Liver (tissue), 3 donors: ENCODE results near the gene LTB4R2.

Experiments used
- FOXA1 ChIP-seq: IDR thresholded peaks from 2 replicates; pipeline ENCODE4 v1.6.1; 2016; ENCODE audit warnings: antibody characterized with exemption
- TF ChIP-seq, protein P1 (sequence below): fragments of 150-350 bp; IDR thresholded peaks from 2 replicates; pipeline ENCODE4 v1.5.1; 2017; ENCODE audit warnings: improper control_type of control experiment, low read depth, low read length; ENCODE audit not compliant: missing input control
- TF ChIP-seq, protein P2 (sequence below): IDR thresholded peaks from 2 replicates; pipeline ENCODE4 v1.6.1; 2016; ENCODE audit warnings: antibody characterized with exemption, mild to moderate bottlenecking
- TF ChIP-seq, protein P3 (sequence below): IDR thresholded peaks from 2 replicates; pipeline ENCODE4 v1.6.1; 2016; ENCODE audit warnings: antibody characterized with exemption
- TF ChIP-seq, protein P4 (sequence below): IDR thresholded peaks from 2 replicates; pipeline ENCODE4 v1.6.1; 2016; ENCODE audit warnings: antibody characterized with exemption
- TF ChIP-seq, protein P5 (sequence below): IDR thresholded peaks from 2 replicates; pipeline ENCODE4 v1.6.1; 2016; ENCODE audit warnings: antibody characterized with exemption
- donor health status: healthy.
- donor health status: healthy.

DNA sequence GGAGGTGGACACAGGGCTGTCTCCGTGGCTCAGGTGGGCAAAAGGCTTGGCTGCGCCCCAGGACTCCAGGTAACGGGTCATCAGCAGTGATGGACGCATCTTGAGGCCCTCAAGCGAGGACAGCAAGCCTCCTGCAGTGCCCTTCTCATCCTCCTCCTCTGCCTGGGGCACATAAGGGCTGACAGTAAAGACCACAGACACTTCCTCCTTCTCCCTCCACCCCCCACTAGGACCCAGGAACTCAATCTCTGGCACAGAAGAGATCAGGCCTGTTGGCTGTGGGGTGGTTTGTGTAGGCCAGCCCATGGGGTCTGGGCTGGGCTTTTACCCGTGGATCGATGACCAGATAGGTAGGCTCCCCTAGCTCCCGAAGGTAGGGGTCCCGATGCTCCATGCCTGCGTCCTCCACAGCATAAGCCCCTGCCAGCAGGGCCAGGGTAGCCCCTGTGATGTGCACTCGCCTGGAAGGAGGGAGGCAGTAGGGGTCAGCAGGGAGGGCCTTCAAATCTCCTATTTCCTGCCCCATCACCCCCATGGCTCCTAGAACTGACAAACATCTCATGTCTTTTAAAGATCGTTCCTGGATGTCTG, 19.2 kb downstream of the LTB4R2 start:
- TF ChIP-seq, protein P1, sequence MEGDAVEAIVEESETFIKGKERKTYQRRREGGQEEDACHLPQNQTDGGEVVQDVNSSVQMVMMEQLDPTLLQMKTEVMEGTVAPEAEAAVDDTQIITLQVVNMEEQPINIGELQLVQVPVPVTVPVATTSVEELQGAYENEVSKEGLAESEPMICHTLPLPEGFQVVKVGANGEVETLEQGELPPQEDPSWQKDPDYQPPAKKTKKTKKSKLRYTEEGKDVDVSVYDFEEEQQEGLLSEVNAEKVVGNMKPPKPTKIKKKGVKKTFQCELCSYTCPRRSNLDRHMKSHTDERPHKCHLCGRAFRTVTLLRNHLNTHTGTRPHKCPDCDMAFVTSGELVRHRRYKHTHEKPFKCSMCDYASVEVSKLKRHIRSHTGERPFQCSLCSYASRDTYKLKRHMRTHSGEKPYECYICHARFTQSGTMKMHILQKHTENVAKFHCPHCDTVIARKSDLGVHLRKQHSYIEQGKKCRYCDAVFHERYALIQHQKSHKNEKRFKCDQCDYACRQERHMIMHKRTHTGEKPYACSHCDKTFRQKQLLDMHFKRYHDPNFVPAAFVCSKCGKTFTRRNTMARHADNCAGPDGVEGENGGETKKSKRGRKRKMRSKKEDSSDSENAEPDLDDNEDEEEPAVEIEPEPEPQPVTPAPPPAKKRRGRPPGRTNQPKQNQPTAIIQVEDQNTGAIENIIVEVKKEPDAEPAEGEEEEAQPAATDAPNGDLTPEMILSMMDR: no peak
- TF ChIP-seq, protein P2, sequence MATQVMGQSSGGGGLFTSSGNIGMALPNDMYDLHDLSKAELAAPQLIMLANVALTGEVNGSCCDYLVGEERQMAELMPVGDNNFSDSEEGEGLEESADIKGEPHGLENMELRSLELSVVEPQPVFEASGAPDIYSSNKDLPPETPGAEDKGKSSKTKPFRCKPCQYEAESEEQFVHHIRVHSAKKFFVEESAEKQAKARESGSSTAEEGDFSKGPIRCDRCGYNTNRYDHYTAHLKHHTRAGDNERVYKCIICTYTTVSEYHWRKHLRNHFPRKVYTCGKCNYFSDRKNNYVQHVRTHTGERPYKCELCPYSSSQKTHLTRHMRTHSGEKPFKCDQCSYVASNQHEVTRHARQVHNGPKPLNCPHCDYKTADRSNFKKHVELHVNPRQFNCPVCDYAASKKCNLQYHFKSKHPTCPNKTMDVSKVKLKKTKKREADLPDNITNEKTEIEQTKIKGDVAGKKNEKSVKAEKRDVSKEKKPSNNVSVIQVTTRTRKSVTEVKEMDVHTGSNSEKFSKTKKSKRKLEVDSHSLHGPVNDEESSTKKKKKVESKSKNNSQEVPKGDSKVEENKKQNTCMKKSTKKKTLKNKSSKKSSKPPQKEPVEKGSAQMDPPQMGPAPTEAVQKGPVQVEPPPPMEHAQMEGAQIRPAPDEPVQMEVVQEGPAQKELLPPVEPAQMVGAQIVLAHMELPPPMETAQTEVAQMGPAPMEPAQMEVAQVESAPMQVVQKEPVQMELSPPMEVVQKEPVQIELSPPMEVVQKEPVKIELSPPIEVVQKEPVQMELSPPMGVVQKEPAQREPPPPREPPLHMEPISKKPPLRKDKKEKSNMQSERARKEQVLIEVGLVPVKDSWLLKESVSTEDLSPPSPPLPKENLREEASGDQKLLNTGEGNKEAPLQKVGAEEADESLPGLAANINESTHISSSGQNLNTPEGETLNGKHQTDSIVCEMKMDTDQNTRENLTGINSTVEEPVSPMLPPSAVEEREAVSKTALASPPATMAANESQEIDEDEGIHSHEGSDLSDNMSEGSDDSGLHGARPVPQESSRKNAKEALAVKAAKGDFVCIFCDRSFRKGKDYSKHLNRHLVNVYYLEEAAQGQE: no peak
- TF ChIP-seq, protein P3, sequence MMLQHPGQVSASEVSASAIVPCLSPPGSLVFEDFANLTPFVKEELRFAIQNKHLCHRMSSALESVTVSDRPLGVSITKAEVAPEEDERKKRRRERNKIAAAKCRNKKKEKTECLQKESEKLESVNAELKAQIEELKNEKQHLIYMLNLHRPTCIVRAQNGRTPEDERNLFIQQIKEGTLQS: no peak
- TF ChIP-seq FOXA1: no peak
- TF ChIP-seq, protein P4, sequence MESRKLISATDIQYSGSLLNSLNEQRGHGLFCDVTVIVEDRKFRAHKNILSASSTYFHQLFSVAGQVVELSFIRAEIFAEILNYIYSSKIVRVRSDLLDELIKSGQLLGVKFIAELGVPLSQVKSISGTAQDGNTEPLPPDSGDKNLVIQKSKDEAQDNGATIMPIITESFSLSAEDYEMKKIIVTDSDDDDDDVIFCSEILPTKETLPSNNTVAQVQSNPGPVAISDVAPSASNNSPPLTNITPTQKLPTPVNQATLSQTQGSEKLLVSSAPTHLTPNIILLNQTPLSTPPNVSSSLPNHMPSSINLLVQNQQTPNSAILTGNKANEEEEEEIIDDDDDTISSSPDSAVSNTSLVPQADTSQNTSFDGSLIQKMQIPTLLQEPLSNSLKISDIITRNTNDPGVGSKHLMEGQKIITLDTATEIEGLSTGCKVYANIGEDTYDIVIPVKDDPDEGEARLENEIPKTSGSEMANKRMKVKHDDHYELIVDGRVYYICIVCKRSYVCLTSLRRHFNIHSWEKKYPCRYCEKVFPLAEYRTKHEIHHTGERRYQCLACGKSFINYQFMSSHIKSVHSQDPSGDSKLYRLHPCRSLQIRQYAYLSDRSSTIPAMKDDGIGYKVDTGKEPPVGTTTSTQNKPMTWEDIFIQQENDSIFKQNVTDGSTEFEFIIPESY: no peak
- TF ChIP-seq, protein P5, sequence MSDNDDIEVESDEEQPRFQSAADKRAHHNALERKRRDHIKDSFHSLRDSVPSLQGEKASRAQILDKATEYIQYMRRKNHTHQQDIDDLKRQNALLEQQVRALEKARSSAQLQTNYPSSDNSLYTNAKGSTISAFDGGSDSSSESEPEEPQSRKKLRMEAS: no peak
